Left lung (tissue), 14 donors: ENCODE measurements around the gene AGAP1. TPM values are rescaled to one million over a fixed set of nuclear protein-coding genes. Genes with fewer than 3 reads are reported as not detected.

Experiments
- ATAC-seq: fragments of 200-7000 bp; cut with Tn5 transposase; one replicate; pipeline ENCODE4 v1.9.1; 2020; ENCODE audit warnings: moderate library complexity
- DNase-seq, 4 donors: peaks; one replicate each; pipeline ENCODE4 v3.0.0-alpha.2; 2013 to 2020
- H3K27ac ChIP-seq, 2 donors: fragments of 200-600 bp; sonication (generic) in 1 of 2; one replicate each; pipeline versions ENCODE4 v1.5.0 to v1.8.0; 2020 to 2021
- H3K27me3 ChIP-seq, 2 donors: fragments of 200-600 bp; sonication (generic) in 1 of 2; one replicate each; pipeline versions ENCODE4 v1.5.0 to v1.8.0; 2020 to 2021
- H3K36me3 ChIP-seq, 2 donors: fragments of 200-600 bp; sonication (generic) in 1 of 2; one replicate each; pipeline versions ENCODE4 v1.5.0 to v1.8.0; 2020 to 2021
- H3K4me1 ChIP-seq, 2 donors: fragments of 200-600 bp; one replicate each; pipeline ENCODE4 v1.8.0; 2021
- H3K4me3 ChIP-seq, 2 donors: fragments of 200-600 bp; sonication (generic) in 1 of 2; one replicate each; pipeline versions ENCODE4 v1.5.0 to v1.8.0; 2020 to 2021; ENCODE audit warnings: mild to moderate bottlenecking in 1 of 2
- H3K9me3 ChIP-seq, 2 donors: fragments of 200-600 bp; sonication (generic) in 1 of 2; one replicate each; pipeline versions ENCODE4 v1.5.0 to v1.8.0; 2020 to 2021
- CTCF ChIP-seq, 2 donors: fragments of 200-600 bp; sonication (generic) in 1 of 2; IDR thresholded peaks; one replicate each; pipeline versions ENCODE4 v1.5.0 to v1.8.0; 2021; ENCODE audit warnings: antibody characterized with exemption in 2 of 2
- intact Hi-C, 2 donors: fragments of 100-400 bp; cut with DNase I; formaldehyde crosslinking; loops; one replicate each; pipeline versions ENCODE4 v1.11.2 to v1.14.2; 2022
- long read RNA-seq, 12 donors: library from polyadenylated mRNA in 2 of 12; unstranded in 2 of 12; transcript quantifications; one replicate each; pipeline ENCODE4 v2.0.0 and lab custom pipeline, GENCODE V29; 2019 to 2026
- polyA plus RNA-seq, 6 donors: library from polyadenylated mRNA; unstranded; fragments of 120-200 nt; gene quantifications; one replicate each; pipeline ENCODE4 v1.2.1, GENCODE V29; 2013; ENCODE audit not compliant: insufficient read length in 6 of 6
- total RNA-seq, 2 donors: library from RNA; stranded (reverse); fragmentation: NEBNext Ultra II Directional; extraction: Animal tissue kit (Norgen Biotek cat#: 25700); gene quantifications; one replicate each; pipeline ENCODE4 v1.2.1, GENCODE V29; 2021
- donor health status: DM: no; HTN: yes; CAD: no.
- donor health status: DM: no; HTN: no; CAD: no.

AGAP1 gene
- 10 to 100 TPM; 25.3 to 25.4 TPM for total RNA-seq
- 10 to 100 TPM; 13.1 to 23.0 (median 19.8) TPM for polyA plus RNA-seq
- long read RNA-seq, donor 1: 0 reads
- long read RNA-seq, donor 2: 0 reads
- long read RNA-seq, donor 3, full-length matches to known transcripts: 4 of 4 reads
- long read RNA-seq, donor 3, partial matches to known transcripts: 0 of 4 reads
- long read RNA-seq, donor 3, other reads (novel, unspliced or antisense): 0 of 4 reads
- long read RNA-seq, donor 4, partial matches to known transcripts: 0 of 1 reads
- long read RNA-seq, donor 4, other reads (novel, unspliced or antisense): 1 of 1 reads
- long read RNA-seq, donor 5, full-length matches to known transcripts: 1 of 1 reads
- long read RNA-seq, donor 5, partial matches to known transcripts: 0 of 1 reads
- long read RNA-seq, donor 5, other reads (novel, unspliced or antisense): 0 of 1 reads
- long read RNA-seq, donor 6: 0 reads
- long read RNA-seq, donor 7: 0 reads
- long read RNA-seq, donor 8, full-length matches to known transcripts: 2 of 2 reads
- long read RNA-seq, donor 8, partial matches to known transcripts: 0 of 2 reads
- long read RNA-seq, donor 8, other reads (novel, unspliced or antisense): 0 of 2 reads
- long read RNA-seq, donor 9: 0 reads
- long read RNA-seq, donor 10, partial matches to known transcripts: 1 of 4 reads
- long read RNA-seq, donor 10, other reads (novel, unspliced or antisense): 3 of 4 reads
- long read RNA-seq, donor 11: 0 reads
- long read RNA-seq, donor 12, full-length matches to known transcripts: 1 of 1 reads
- long read RNA-seq, donor 12, partial matches to known transcripts: 0 of 1 reads
- long read RNA-seq, donor 12, other reads (novel, unspliced or antisense): 0 of 1 reads

- no peaks in the 10 kb centered on the region for H3K36me3 ChIP-seq
- no peak for TF ChIP-seq CTCF (IDR thresholded peaks at IDR 0.05)
- H3K4me3 ChIP-seq: peak within 1 kb of the TSS; percentile 49 to 56
- no peaks in the 10 kb centered on the region for H3K9me3 ChIP-seq
- H3K4me1 ChIP-seq: peaks cover 0 to 14% of the 10 kb centered on the region in 2 donors
- ATAC-seq (peak; percentile 86), DNase-seq (peak; percentile 81 to 93 (median 87))
- intact Hi-C loops: no loop called here
- H3K27me3 ChIP-seq: peaks cover 0 to 54% of the 10 kb centered on the region in 2 donors
- H3K27ac ChIP-seq: peak within 1 kb of the TSS; percentile 69 to 71
These were observed at the start of gene AGAP1 for GRCh38 chr2:235493775-235494715. AGAP1 (plus strand) TSS chr2:235494043.

- no peaks in the 10 kb centered on the region for H3K27me3 ChIP-seq
- DNase-seq (no peak), ATAC-seq (no peak)
- TF ChIP-seq CTCF (IDR thresholded peaks at IDR 0.05): no peak
- H3K36me3 ChIP-seq: no peaks in the 10 kb centered on the region
- H3K4me3 ChIP-seq: no peak overlapping the region
- H3K9me3 ChIP-seq: peaks cover 0 to 4% of the 10 kb centered on the region in 2 donors
- no peak overlapping the region for H3K27ac ChIP-seq
- intact Hi-C loops: no loop called here
- no peaks in the 10 kb centered on the region for H3K4me1 ChIP-seq
These were observed 49.7 kb upstream of the AGAP1 start for GRCh38 chr2:235444101-235444597.

- Histone ChIP-seq H3K9me3 (peaks cover 0 to 4% of the 10 kb centered on the region in 2 donors), H3K36me3 (no peaks in the 10 kb centered on the region), H3K4me3 (no peak overlapping the region), H3K27ac (no peak overlapping the region), H3K4me1 (no peaks in the 10 kb centered on the region), H3K27me3 (no peaks in the 10 kb centered on the region)
- intact Hi-C loops: no loop called here
- DNase-seq: no peak
- TF ChIP-seq CTCF (IDR thresholded peaks at IDR 0.05): no peak
- ATAC-seq: no peak
These were observed 48.7 kb upstream of the AGAP1 start for GRCh38 chr2:235445116-235445515.

GRCh38 chr2:235446082-235446481 lies 47.8 kb upstream of the AGAP1 start:
- no peak overlapping the region for H3K27ac ChIP-seq
- intact Hi-C loops: no loop called here
- H3K27me3 ChIP-seq: no peaks in the 10 kb centered on the region
- ATAC-seq (no peak), DNase-seq (no peak)
- TF ChIP-seq CTCF (IDR thresholded peaks at IDR 0.05): no peak
- peaks cover 0 to 4% of the 10 kb centered on the region in 2 donors for H3K9me3 ChIP-seq
- no peaks in the 10 kb centered on the region for H3K4me1 ChIP-seq
- H3K4me3 ChIP-seq: no peak overlapping the region
- no peaks in the 10 kb centered on the region for H3K36me3 ChIP-seq
